GM18861 (cell line): Measurements from ENCODE around the gene GNG4.
"Not testable (repeated sequence)": the region's sequence is repeated elsewhere in the genome, so short reads cannot be mapped to it uniquely, and the experiment has no call there.

Experiments
- ATAC-seq: cut with Tn5 transposase; IDR thresholded peaks from one replicate; pipeline ENCODE4 v1.9.1; 2021; ENCODE audit not compliant: unreplicated experiment

The GNG4 gene

DNA sequence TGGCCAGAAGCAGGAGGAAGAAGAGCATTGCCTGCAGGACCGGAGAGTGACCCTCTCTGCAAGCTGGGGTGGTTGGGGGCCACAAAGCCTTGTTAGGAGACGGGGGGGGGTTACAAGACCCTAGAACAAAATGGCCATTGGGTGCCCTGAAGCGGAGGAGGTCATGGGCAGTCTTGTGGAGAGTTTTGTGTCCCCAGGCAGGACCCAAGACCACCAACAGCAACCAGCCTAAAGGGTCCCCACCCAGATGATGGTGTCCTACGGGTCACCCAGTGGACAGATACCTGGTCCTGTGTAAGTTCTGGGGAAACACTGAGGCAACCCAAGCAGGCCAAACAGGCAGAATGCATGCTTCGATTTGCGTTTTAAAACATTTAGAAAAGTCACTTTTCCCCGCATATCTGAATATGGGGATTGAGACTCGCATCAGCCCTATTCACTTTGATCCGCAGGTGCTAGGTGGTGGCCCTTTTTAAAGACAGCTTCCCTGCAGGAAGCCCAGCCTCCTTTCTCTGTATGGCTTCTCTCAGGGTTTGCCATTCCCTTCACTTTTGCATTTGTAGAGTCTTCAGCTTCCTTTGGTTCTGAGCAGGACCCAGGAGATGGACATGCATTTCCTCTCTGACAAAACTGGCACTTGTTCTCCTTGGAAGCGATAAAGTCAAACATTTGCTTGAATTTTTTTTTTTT lies 21.1 kb downstream of the GNG4 start:
- ATAC-seq: no peak

DNA sequence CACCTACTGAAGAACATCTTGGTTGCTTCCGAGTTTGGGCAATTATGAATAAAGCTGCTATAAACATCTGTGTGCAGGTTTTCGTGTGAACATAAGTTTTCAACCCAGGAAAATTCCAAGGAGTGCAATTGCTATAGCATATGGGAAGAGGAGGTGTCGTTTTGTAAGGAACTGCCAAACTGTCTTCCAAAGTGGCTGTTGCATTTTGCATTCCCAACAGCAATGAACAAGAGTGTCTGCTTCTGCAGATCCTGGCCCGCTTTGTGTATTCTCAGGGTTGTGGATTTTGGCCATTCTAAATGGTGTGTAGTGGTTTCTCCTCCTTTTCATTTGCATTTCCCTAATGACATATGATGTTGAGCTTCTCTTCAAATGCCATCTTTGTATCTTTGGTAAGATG lies 23.8 kb downstream of the GNG4 start:
- ATAC-seq: no peak

DNA sequence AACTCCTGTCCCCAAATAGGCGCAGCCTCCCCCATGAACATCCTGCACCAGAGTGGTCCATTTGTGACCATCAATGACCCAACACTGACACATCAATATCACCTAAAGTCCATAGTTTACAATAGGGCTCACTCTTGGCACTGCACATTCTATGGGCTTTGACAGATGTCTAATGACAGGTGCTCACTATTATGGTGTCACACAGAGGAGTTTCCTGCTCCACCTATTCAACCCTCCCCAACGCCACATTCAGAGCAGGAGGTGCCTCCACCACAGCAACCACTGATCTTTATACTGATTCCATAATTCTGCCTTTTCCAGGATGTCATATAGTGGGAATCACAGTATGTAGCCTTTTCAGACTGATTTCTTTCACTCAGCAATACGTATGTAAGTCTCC lies 24.2 kb downstream of the GNG4 start:
- ATAC-seq: no peak

DNA sequence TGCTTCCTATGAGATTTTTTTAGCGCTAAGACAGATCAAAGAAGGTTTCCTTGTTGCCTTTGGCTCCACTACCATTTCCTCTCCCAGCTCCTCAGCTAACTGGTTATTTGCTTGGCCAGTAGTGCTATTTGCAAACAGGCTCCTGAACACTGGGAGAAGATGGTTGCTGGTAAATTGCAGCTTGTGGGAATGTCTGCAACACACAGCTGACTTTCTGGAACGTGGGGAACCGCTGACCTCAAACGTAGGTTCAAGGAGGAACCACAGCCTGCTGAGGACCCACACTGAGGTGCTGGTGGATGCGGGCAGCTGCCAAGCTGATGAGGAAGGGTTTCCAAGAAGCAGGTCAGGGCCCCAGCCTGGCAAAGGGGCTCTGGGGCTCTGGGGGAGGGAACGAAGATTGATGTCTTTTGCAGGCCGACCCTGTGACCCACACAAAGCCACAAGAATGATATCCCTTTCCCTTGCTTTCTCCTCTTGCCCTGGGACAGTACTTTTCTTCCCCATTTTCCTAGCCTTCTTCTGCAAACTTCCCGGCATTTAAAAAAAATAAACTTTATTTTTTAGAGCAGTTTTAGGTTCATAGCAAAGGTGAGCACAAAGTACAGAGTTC lies 24.8 kb downstream of the GNG4 start:
- no peak for ATAC-seq

DNA sequence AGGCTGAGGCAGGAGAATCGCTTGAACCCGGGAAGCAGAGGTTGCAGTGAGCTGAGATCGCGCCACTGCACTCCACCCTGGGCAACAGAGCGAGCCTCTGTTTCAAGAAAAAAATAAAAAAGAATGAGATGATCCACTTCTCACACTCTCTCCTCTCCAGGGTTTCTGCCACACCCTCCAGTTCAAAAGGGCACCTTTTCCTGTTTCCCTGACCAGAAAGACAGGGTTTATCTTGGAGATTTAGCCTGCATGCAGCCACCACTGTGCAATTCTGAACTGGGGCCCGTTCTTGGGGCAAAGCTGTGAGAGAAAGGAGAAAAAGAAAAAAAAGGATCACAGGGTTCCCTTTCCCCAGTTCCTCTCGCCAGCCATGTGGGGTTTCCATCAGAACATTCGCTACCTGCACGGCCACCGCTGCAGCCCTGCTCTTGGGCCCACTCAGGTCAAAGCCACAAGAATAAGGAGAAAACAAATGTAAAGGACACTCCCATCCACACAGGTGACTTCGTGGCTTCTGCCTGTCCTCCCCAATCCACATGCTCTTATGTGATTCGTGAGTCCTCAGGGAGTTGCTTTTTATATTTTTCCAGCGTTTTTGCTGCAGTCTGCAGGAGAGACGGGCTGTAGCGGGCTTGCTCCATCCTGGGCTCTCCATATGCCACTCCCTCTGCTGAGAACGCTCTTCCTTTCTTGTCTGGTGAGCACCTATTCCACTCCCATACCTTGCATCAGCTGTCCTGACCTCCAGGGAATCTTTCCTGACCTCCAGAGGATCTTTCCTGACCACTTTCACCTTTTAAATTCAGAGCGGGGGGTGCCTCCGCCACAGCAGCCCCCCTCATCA lies 26.4 kb downstream of the GNG4 start:
- no peak for ATAC-seq

DNA sequence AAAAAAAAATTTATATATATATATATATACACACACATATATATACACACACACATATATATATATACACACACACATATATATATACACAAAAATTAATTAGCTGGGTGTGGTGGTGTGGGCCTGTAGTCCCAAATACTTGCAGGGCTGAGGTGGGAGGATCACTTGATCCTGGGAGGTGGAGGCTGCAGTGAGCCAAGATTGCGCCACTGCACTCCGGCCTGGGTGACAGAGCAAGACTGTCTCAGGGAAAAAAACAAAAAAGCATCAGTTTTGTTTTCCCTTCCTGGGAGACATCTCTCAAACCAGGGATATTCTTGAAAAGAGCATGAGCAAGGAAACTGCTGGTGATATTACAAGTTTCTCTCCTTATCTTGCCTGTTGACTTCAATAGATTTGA lies 30.4 kb downstream of the GNG4 start:
- not testable (repeated sequence) for ATAC-seq

DNA sequence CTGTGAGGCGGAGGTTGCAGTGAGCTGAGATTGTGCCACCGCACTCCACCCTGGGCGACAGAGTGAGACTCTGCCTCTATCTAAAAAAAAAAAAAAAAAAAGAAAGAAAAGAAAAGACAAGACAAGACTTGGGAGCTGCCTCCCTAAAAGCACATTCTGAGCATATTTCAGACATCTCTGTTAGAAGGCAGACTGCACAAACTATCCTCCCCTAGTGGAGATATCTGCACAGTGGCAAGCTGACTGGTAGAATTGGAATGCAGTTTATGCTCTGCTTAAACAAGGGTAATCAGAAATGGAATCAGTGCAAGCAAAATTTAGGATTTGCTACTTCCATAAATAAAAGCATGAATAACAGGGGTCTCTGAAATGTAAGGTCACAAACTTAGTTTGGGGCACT lies 31.8 kb downstream of the GNG4 start:
- ATAC-seq: no peak

DNA sequence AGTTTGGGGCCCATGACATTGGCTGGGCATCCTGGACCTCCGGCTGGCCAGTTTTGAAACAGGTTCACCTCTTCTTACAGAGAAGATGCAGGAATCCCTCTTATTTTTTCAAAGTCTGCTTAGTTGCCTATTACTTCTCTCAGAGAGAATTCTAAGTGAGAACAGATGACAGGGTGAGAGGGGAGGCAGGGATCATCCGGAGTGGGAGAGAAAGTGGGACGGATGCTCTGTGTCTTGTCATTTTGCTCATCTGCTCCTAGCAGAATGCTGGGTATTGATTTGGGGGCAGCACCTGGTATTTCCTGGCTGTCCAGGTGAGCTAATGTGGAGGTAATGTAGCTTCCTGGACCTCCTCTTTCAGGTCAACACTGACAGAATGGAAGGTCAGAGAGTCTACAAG lies 32.4 kb downstream of the GNG4 start:
- ATAC-seq: no peak

DNA sequence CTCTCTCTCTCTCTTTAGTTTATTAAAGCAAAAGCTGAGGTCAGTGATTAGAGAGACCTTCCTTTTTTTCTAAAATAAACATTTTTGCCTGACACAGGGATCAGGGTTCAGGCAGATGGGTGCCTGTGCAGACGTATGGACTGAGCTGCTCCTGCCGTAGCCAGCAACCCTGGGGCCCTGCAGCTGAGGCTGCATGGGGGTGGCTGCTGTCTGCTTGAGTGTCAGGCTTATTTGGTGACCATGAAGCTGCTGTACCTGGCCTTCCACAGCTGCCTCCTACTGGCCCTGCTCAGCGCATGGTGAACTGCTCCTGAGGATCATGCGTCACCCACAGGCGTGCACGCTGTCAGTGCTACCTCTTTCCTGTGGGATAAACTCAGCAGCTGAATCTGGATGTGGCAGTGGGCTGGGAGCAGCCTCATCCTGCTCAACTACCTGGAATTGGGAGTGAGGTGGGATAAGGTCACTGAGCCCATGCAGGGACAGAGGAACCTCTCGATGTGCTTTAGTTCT lies 35.1 kb downstream of the GNG4 start:
- ATAC-seq: no peak

DNA sequence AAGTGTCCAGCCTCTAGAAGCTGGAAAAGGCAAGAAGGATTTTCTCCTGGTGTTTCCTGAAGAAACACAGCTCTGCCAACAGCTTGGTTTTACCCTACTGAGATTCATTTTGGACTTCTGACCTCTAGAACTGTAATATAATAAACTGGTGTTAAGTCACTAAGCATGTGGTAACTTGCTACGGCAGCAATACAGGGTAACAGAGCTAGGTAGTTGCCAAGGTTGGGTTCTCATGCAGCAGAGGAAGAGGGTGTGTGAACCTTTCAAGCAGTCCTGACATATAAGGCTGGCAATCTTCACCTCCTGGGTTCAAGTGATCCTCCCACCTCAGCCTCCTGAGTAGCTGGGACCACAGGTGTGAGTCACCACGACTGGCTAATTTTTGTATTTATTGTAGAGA lies 36.0 kb downstream of the GNG4 start:
- no peak for ATAC-seq

DNA sequence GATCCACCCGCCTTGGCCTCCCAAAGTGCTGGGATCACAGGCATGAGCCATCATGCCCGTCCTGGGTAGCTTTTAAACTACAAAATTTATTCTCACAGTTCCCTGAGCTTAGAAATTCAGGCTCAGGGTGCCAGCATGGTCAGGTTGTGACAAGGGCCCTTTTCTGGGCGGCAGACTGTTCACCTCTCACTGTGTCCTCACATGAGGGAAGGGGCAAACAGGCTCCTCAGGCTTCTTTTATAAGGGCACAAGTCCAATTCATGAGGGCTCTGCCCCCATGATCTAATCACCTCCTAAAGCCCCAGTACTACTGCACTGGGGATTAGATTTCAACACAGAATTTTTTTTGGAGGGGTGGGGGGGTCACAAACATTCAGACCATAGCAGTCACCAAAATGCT lies 36.8 kb downstream of the GNG4 start:
- ATAC-seq: no peak

DNA sequence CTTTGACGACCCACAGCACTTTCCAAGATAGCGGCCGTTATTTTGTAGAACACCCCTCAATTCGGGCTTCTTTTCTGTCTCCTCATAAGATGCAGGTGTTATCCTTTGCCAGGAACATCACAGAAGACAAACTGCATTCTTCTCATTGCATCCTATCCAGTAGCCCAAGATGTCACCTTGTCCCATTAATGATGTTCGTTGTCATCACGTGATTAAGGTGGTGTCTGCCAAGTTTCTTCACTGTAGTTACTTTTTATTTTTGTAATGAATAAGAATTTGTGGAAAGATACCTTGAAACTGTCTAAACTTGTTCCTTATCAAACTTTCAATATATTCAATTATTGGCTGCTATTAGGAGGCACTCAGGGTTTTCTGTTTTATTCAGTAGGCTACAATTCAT lies 39.4 kb downstream of the GNG4 start:
- ATAC-seq: no peak

DNA sequence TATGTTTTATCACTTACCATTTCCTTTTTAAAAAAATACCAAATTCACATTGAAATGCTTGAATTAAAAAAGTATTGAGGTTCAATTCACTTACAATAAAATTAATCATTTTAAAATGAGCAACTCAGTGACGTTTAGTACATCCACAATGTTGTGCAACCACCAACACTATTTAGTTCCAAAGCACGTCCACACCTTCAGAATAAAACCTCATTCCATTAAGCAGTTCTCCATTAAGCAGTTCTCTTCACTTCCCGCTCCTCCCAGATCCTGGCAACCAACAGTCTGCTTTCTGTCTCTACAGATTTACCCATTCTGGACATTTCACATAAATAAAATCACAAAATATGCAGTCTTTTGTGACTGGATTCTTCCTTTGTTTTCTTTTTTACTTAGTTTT lies 41.3 kb downstream of the GNG4 start:
- ATAC-seq: no peak

DNA sequence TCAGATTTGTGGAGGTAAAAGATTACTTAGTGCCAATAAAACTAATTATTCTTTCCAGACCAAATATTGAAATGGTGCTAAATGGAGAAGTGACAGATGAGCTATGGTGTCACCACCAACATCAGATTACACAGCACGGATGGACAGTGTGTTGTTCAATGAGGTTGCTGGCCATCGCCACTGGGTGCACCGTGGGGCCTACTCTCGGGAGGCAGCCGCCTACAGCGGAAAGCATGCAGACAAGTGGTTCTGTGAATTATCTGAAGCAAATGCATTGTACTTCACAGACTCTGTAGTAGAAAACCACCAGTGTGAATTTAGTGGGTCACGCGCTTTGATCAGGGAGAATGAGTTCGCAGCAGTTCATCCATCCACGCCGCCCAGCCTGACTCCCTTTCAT lies 42.3 kb downstream of the GNG4 start:
- ATAC-seq: no peak

DNA sequence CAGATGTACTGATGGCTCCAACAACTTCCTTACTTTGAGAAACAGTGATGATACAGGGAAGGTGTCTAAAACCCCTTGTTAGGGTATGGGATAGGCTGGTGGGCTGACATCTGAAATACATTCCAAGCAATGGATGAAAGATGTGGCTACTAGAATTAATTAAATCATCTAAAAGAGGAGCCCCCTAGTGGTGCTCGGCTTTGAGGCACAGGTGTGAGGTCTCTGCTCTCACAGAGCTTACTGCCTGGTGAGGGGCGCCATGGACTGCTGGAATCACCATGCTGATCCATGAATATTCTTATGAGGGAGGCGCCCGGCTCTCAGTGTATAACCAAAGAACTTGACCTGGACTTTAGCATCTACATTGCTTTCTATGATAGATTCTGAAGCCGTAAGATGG lies 48.5 kb downstream of the GNG4 start:
- ATAC-seq: no peak

DNA sequence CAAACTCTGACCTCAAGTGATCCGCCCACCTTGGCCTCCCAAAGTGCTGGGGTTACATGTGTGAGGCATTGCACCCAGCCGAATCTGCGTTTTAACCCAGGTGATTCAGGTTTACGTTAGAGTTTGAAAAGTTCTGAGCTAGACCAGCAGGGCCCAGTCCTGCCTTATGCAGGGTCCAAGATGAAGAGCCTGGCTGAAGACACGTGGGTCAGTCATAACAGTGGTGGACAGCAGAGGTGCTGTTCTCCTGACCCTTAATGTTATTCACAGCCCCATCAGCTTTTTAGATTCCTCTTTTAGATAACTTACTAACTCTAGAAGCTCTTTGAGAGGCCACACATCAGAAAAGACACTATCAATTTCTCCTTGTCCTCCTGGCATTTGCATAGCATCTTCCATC lies 50.0 kb downstream of the GNG4 start:
- no peak for ATAC-seq

DNA sequence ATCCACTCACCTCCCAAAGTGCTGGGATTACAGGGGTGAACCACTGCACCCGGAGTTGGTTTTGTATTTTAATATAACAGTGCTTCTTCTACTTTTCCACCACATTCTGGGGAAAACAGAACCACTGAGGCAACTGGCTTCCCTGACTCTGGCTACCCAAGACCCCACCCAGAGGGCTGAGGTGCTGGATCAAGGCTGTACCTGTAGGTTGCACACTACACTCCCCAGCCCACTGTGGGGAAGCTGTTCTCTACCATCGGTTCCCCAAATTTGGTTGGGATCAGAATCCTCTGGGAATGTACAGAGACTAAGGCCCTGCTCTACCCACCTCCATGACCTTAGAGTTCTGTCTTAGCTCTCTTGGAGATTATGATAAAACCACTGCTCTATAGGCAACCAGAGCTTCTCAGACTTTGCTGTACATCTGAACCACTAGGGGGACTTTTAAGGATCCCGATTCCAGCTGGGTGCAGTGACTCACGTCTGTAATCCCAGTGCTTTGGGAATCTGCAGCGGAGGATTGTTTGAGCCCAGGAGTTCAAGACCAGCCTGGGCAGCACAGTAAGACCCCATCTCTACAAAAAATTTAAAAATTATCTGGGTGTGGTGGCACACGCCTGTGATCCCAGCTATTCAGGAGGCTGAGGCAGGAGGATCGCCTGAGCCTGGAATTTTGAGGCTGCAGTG lies 51.6 kb downstream of the GNG4 start:
- no peak for ATAC-seq

DNA sequence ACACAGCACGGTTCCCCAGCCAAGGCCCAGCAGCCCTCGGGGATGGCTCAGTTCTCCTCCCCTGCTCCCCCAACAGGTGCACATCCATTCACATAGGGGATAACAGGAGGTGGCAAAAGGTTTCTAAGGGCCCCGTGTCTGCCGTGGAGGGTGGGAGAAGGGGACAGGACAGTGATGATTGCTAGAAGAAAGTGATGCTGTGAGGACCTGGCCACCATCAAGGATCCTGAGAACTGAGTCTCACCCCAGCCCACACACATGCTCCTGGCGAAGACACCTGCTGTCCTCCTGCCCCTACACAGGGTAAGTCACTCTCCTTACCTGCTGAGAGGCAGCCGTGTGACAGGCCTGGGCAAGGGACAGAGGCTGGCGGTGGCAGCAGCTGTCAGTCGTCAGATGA lies 54.5 kb downstream of the GNG4 start:
- no peak for ATAC-seq

DNA sequence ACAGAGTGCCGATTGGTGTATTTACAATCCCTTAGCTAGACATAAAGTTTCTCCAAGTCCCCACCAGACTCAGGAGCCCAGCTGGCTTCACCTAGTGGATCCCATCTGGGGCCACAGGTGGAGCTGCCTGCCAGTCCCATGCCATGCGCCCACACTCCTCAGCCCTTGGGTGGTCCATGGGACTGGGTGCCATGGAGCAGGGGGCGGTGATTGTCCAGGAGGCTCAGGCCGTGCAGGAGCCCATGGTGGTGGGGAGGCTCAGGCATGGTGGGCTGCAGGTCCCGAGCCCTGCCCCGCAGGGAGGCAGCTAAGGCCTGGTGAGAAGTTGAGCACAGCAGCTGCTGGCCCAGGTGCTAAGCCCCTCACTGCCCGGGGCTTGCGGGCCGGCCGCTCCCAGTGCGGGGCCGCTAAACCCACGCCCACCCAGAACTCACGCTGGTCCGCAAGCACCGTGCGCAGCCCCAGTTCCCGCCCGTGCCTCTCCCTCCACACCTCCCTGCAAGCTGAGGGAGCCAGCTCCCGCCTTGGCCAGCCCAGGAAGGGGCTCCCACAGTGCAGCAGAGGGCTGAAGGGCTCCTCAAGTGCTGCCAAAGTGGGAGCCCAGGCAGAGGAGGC lies 55.2 kb downstream of the GNG4 start:
- ATAC-seq: not testable (repeated sequence)

DNA sequence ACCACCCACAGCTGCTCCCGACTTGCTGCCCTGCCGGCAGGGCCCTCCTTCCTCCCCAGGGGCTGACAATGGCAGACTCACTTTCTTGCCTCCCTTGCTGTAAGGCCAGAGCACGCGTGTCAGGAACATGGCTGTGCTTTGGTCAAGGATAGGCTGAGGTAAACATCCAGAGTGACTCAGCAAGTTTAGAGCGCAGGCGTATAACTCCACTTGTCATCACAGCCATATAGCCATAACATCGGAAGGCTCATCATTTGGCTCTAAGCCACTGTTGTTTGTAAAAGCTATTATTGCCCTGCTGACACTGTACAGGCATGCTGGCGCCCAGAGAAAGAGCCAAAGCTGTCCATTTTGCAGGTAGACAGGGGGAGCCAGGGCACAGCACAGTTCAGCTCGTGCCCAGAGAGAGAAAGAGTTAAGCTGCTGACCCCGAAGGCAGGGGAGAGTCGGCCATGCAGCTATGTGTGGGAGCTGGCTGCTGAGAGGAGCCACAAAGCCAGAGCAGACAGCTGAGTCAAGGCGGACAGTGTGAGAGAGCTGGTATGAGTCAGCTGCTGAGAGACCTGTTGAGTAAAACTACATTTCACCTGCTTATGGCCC lies 60.6 kb downstream of the GNG4 start:
- no peak for ATAC-seq

DNA sequence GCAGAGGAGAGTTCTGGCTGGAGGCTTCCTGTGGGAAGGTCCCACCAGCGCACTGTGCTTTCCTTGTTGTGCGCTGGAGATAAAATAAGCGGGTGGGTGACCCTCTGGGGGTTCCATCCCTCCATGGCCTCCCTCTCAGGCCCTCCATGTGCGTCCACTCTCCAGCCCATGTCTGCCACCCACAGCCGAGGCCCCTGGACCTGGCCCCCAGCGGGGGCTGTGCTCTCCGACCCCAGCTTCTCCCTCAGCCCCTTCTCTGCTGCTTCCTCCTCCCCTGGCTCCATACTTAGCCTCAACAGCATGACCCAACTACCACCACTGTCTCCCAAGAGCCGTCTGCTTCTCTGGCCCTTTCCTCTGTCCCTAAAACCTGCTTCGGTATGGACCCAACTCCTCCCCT lies 61.4 kb downstream of the GNG4 start:
- ATAC-seq: no peak
